Tibial nerve (tissue), 4 donors: ENCODE data around the gene ZNF79.

Experiments used
- CTCF ChIP-seq, 5 experiments: fragments of 200-600 bp in 3 of 5; fragments of 450-650 bp in 2 of 5; sonication (generic) in 3 of 5; IDR thresholded peaks; one replicate each; pipeline ENCODE4 v1.5.1; 2016 to 2019; ENCODE audit warnings: antibody characterized with exemption in 5 of 5, mild to moderate bottlenecking in 3 of 5, moderate library complexity in 2 of 5
- EP300 ChIP-seq, 2 donors: sonication (generic); formaldehyde crosslinking; IDR thresholded peaks; one replicate each; pipeline ENCODE4 v1.6.1; 2017; ENCODE audit warnings: antibody characterized with exemption in 2 of 2, mild to moderate bottlenecking in 1 of 2
- POLR2A ChIP-seq, 2 donors: fragments of 450-650 bp; IDR thresholded peaks; one replicate each; pipeline ENCODE4 v1.6.1; 2017; ENCODE audit warnings: antibody characterized with exemption in 2 of 2, mild to moderate bottlenecking in 2 of 2, moderate library complexity in 2 of 2

GRCh38 chr9:127402401-127403090 lies 21.6 kb upstream of the ZNF79 start:
- no peak for TF ChIP-seq CTCF (IDR thresholded peaks at IDR 0.05)
- TF ChIP-seq POLR2A (IDR thresholded peaks at IDR 0.05): no peak
- TF ChIP-seq EP300 (IDR thresholded peaks at IDR 0.05): no peak
